Panc1 (cell line): ENCODE results near the gene HACL1.

Experiments
- SIN3A ChIP-seq: IDR thresholded peaks from 2 replicates; pipeline ENCODE4 v1.6.1; 2012; ENCODE audit warnings: low read depth, mild to moderate bottlenecking, low read length, moderate library complexity, borderline replicate concordance; ENCODE audit not compliant: insufficient read depth
- TF ChIP-seq, protein P1 (sequence below): fragments of 450-650 bp; IDR thresholded peaks from 2 replicates; pipeline ENCODE4 v1.5.1; 2017; ENCODE audit warnings: mild to moderate bottlenecking
- TF ChIP-seq, protein P2 (sequence below), 2 experiments: IDR thresholded peaks; 2 replicates each; pipeline ENCODE4 v1.6.1; 2011 to 2012; ENCODE audit warnings: low read depth in 2 of 2, control low read depth in 1 of 2, low read length in 1 of 2, mild to moderate bottlenecking in 1 of 2, moderate library complexity in 1 of 2; ENCODE audit not compliant: insufficient read depth in 1 of 2

DNA sequence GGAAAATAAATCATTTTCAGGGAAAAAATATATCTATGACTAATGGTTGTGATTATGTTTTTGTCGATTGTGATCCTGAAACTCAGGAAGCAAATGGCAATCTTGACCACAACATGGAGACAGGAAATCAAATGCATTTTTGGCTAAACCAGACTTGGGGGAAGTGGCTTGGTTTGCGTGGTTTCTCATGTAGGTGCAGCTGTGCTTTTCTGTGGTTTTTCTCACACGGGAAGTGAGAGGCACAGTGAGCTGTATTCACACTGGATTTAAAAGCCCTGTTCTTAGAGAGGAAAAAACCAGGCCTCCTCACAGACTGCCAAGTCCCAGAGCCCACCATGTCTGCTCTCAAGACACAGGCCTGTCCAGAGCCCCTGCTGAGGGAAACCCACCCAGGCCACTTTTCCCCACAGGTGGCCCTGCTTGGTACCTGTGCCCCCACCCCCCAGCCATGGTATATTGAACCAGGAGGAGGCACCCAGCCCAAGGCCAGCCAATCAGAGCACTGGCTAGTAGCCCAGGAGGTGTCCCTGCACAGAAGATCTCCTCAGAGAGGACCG, 46.3 kb upstream of the HACL1 start:
- TF ChIP-seq SIN3A, result no peak
- TF ChIP-seq, protein P1, sequence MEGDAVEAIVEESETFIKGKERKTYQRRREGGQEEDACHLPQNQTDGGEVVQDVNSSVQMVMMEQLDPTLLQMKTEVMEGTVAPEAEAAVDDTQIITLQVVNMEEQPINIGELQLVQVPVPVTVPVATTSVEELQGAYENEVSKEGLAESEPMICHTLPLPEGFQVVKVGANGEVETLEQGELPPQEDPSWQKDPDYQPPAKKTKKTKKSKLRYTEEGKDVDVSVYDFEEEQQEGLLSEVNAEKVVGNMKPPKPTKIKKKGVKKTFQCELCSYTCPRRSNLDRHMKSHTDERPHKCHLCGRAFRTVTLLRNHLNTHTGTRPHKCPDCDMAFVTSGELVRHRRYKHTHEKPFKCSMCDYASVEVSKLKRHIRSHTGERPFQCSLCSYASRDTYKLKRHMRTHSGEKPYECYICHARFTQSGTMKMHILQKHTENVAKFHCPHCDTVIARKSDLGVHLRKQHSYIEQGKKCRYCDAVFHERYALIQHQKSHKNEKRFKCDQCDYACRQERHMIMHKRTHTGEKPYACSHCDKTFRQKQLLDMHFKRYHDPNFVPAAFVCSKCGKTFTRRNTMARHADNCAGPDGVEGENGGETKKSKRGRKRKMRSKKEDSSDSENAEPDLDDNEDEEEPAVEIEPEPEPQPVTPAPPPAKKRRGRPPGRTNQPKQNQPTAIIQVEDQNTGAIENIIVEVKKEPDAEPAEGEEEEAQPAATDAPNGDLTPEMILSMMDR, result no peak
- TF ChIP-seq, protein P2, sequence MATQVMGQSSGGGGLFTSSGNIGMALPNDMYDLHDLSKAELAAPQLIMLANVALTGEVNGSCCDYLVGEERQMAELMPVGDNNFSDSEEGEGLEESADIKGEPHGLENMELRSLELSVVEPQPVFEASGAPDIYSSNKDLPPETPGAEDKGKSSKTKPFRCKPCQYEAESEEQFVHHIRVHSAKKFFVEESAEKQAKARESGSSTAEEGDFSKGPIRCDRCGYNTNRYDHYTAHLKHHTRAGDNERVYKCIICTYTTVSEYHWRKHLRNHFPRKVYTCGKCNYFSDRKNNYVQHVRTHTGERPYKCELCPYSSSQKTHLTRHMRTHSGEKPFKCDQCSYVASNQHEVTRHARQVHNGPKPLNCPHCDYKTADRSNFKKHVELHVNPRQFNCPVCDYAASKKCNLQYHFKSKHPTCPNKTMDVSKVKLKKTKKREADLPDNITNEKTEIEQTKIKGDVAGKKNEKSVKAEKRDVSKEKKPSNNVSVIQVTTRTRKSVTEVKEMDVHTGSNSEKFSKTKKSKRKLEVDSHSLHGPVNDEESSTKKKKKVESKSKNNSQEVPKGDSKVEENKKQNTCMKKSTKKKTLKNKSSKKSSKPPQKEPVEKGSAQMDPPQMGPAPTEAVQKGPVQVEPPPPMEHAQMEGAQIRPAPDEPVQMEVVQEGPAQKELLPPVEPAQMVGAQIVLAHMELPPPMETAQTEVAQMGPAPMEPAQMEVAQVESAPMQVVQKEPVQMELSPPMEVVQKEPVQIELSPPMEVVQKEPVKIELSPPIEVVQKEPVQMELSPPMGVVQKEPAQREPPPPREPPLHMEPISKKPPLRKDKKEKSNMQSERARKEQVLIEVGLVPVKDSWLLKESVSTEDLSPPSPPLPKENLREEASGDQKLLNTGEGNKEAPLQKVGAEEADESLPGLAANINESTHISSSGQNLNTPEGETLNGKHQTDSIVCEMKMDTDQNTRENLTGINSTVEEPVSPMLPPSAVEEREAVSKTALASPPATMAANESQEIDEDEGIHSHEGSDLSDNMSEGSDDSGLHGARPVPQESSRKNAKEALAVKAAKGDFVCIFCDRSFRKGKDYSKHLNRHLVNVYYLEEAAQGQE (IDR thresholded peaks at IDR 0.05; ENCODE audit: insufficient read depth in 1 of 2, low read depth in 2 of 2, low read length in 1 of 2), result no peak
